ENCODE measurements around the gene ELFN1.

GRCh38 chr7:1775389-1775788 is 105.3 kb downstream of the ELFN1 start:
- TF ChIP-seq CTCF (conservative IDR thresholded peaks at IDR 0.05; ENCODE audit: low read depth, low read length) (no peak), EZH2 (IDR thresholded peaks at IDR 0.05; ENCODE audit: low read length, unreplicated experiment) (no peak), EZH2phosphoT487 (IDR thresholded peaks at IDR 0.05; ENCODE audit: borderline replicate concordance, low read length) (no peak)
